ENCODE measurements around the gene RMDN3.

The RMDN3 gene

DNA sequence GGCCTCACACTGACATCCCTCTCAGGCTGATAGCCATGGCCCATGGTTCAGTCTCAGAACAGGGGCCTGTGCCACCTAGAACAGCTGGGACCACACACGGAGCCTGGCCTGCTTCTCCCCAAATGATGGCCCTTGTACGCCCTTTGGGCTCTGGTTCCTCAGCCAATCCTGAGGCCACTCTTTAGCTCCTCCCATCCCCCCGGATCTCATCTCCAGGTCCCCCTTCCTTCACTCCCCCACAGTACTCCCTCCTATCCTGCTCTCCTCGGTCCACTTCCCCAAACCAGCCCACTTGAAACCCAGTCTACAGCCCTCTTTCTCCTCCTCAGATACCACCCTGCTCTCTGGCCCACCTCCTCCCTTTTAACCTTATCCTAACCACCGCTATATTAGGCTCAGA lies 34.1 kb upstream of the RMDN3 start:
- no peak for TF ChIP-seq CTCF (IDR thresholded peaks at IDR 0.05; ENCODE audit: low read depth, low read length)
- peaks cover 12% of the 10 kb centered on the region for H3K36me3 ChIP-seq
- H3K4me1 ChIP-seq = no peaks in the 10 kb centered on the region
- H3K27me3 ChIP-seq = no peaks in the 10 kb centered on the region
- H3K9me3 ChIP-seq = no peaks in the 10 kb centered on the region
- DNase-seq = no peak
- H3K4me3 ChIP-seq (ENCODE audit: low read depth, low read length) = no peak overlapping the region

GRCh38 chr15:40787991-40788390 lies 32.9 kb upstream of the RMDN3 start:
- no peak for TF ChIP-seq CTCF (IDR thresholded peaks at IDR 0.05; ENCODE audit: low read depth, low read length)

GRCh38 chr15:40787344-40787841 lies 32.3 kb upstream of the RMDN3 start:
- Histone ChIP-seq H3K4me3 (ENCODE audit: low read depth, low read length) (no peak overlapping the region), H3K36me3 (peaks cover 4% of the 10 kb centered on the region), H3K27me3 (no peaks in the 10 kb centered on the region), H3K9me3 (no peaks in the 10 kb centered on the region), H3K4me1 (no peaks in the 10 kb centered on the region)
- TF ChIP-seq CTCF (IDR thresholded peaks at IDR 0.05; ENCODE audit: low read depth, low read length) = no peak
- no peak for DNase-seq

More at GRCh38 chr15:40787991-40788390, 32.9 kb upstream of the RMDN3 start:
- DNase-seq = no peak
- Histone ChIP-seq H3K9me3 (no peaks in the 10 kb centered on the region), H3K36me3 (peaks cover 7% of the 10 kb centered on the region), H3K4me3 (ENCODE audit: low read depth, low read length) (no peak overlapping the region), H3K4me1 (no peaks in the 10 kb centered on the region), H3K27me3 (no peaks in the 10 kb centered on the region)

DNA sequence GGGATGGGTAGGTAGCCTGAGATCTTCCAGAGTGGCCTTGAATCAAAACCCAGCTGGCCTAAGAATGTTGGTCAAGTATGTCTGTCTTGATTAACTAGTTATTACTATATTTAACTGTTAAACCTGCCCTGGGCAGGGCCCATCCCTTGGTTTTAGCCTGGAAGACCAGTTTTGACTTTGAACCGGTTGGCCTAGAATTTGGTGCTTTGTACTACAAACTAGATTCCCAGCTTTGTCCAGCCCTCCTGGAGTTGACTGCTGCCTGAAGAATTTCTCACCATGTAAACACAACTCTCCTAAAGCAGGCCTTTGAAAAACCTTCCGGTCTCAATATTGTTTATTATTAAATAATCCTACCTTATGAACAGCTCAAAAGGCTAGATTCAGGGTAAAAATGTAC lies 30.8 kb upstream of the RMDN3 start:
- TF ChIP-seq CTCF (IDR thresholded peaks at IDR 0.05; ENCODE audit: low read depth, low read length) = no peak
- no peak overlapping the region for H3K4me3 ChIP-seq (ENCODE audit: low read depth, low read length)
- H3K27me3 ChIP-seq = no peaks in the 10 kb centered on the region
- no peak for DNase-seq
- no peaks in the 10 kb centered on the region for H3K9me3 ChIP-seq
- no peaks in the 10 kb centered on the region for H3K4me1 ChIP-seq
- H3K36me3 ChIP-seq = no peaks in the 10 kb centered on the region

- Histone ChIP-seq H3K27me3 (no peaks in the 10 kb centered on the region), H3K4me1 (no peaks in the 10 kb centered on the region), H3K4me3 (ENCODE audit: low read depth, low read length) (no peak overlapping the region), H3K9me3 (no peaks in the 10 kb centered on the region), H3K36me3 (no peaks in the 10 kb centered on the region; the same call in 1 of the 2 replicates)
- TF ChIP-seq CTCF (IDR thresholded peaks at IDR 0.05; ENCODE audit: low read depth, low read length) = no peak
- DNase-seq = no peak
These were observed 30.1 kb upstream of the RMDN3 start for GRCh38 chr15:40785164-40785563.

GRCh38 chr15:40782609-40783227 lies 27.7 kb upstream of the RMDN3 start:
- H3K9me3 ChIP-seq = no peaks in the 10 kb centered on the region
- H3K27me3 ChIP-seq = no peaks in the 10 kb centered on the region
- peaks cover 15% of the 10 kb centered on the region for H3K36me3 ChIP-seq
- no peak overlapping the region for H3K4me3 ChIP-seq (ENCODE audit: low read depth, low read length)
- peak; percentile 86 for DNase-seq
- peak; percentile 91 for TF ChIP-seq CTCF (IDR thresholded peaks at IDR 0.05; ENCODE audit: low read depth, low read length)
- no peaks in the 10 kb centered on the region for H3K4me1 ChIP-seq

Data from BE2C (cell line).